ENCODE results near the gene PLA2G4E. TPM values are rescaled to one million over a fixed set of nuclear protein-coding genes. Genes with fewer than 3 reads are reported as not detected.

The PLA2G4E gene
- total RNA-seq, 1 donor from 2014 or later, result not detected

GRCh38 chr15:41993472-41994170 lies 27.2 kb downstream of the PLA2G4E start:
- DNase-seq (ENCODE audit: extremely low read depth, low read depth, low spot score), result no peak

GRCh38 chr15:41992803-41993190 lies 28.0 kb downstream of the PLA2G4E start:
- no peak for DNase-seq (ENCODE audit: extremely low read depth, low read depth, low spot score)

GRCh38 chr15:41992151-41992802 lies 28.6 kb downstream of the PLA2G4E start:
- DNase-seq (ENCODE audit: extremely low read depth, low read depth, low spot score), result no peak

- no peak for DNase-seq (ENCODE audit: extremely low read depth, low read depth, low spot score)
These were observed 30.2 kb downstream of the PLA2G4E start for GRCh38 chr15:41990691-41991090.

- no peak for DNase-seq (ENCODE audit: extremely low read depth, low read depth, low spot score)
These were observed 30.6 kb downstream of the PLA2G4E start for GRCh38 chr15:41990243-41990605.

- no peak for DNase-seq (ENCODE audit: extremely low read depth, low read depth, low spot score)
These were observed 31.1 kb downstream of the PLA2G4E start for GRCh38 chr15:41989573-41990242.

GRCh38 chr15:41988896-41989572 lies 31.8 kb downstream of the PLA2G4E start:
- DNase-seq (ENCODE audit: extremely low read depth, low read depth, low spot score), result no peak

- no peak for DNase-seq (ENCODE audit: extremely low read depth, low read depth, low spot score)
These were observed 32.9 kb downstream of the PLA2G4E start for GRCh38 chr15:41987925-41988275.

- DNase-seq (ENCODE audit: extremely low read depth, low read depth, low spot score), result no peak
These were observed 33.5 kb downstream of the PLA2G4E start for GRCh38 chr15:41987246-41987924.

GRCh38 chr15:41985236-41986160 lies 35.3 kb downstream of the PLA2G4E start:
- DNase-seq (ENCODE audit: extremely low read depth, low read depth, low spot score), result no peak

- DNase-seq (ENCODE audit: extremely low read depth, low read depth, low spot score), result no peak
These were observed 36.2 kb downstream of the PLA2G4E start for GRCh38 chr15:41984622-41985021.

- DNase-seq (ENCODE audit: extremely low read depth, low read depth, low spot score), result no peak
These were observed 36.9 kb downstream of the PLA2G4E start for GRCh38 chr15:41983621-41984571.

- DNase-seq (ENCODE audit: extremely low read depth, low read depth, low spot score), result no peak
These were observed 37.6 kb downstream of the PLA2G4E start for GRCh38 chr15:41983221-41983620.

- DNase-seq (ENCODE audit: extremely low read depth, low read depth, low spot score), result no peak
These were observed 38.5 kb downstream of the PLA2G4E start for GRCh38 chr15:41982133-41982930.

- DNase-seq (ENCODE audit: extremely low read depth, low read depth, low spot score), result no peak
These were observed 39.3 kb downstream of the PLA2G4E start for GRCh38 chr15:41981371-41982132.

- no peak for DNase-seq (ENCODE audit: extremely low read depth, low read depth, low spot score)
These were observed 40.1 kb downstream of the PLA2G4E start for GRCh38 chr15:41980654-41981323.

All from glomerular endothelial cell (primary cell).